OCI-LY1 (cell line): Measurements from ENCODE around the gene AGPS.

Source experiments
- H2AFZ ChIP-seq: fragments of 200-600 bp; sonication (generic), shearing (Covaris generic); 2 replicates; pipeline ENCODE4 v1.6.0; 2014; ENCODE audit warnings: antibody characterized with exemption, mild to moderate bottlenecking, low read length
- H3F3A ChIP-seq: fragments of 200-600 bp; sonication (generic), shearing (Covaris generic); 2 replicates; pipeline ENCODE4 v1.6.0; 2014; ENCODE audit warnings: mild to moderate bottlenecking, antibody characterized with exemption, low read length, moderate library complexity; ENCODE audit not compliant: insufficient read depth
- H3K27ac ChIP-seq: fragments of 200-600 bp; sonication (generic); 2 replicates; pipeline ENCODE4 v1.5.1; 2014; ENCODE audit warnings: low read length, mixed run types, mild to moderate bottlenecking, low read depth; ENCODE audit not compliant: poor library complexity, severe bottlenecking
- H3K27me3 ChIP-seq: fragments of 200-600 bp; sonication (generic); 2 replicates; pipeline ENCODE4 v1.6.0; 2014; ENCODE audit warnings: antibody characterized with exemption, mild to moderate bottlenecking, low read length, moderate library complexity; ENCODE audit not compliant: insufficient read depth
- H3K36me3 ChIP-seq: fragments of 200-600 bp; sonication (generic); 2 replicates; pipeline ENCODE4 v1.6.1; 2014; ENCODE audit warnings: mild to moderate bottlenecking, antibody characterized with exemption, low read length, moderate library complexity, mixed read lengths; ENCODE audit not compliant: insufficient read depth
- H3K4me1 ChIP-seq: fragments of 200-600 bp; sonication (generic); 2 replicates; pipeline ENCODE4 v1.5.1; 2014; ENCODE audit warnings: mild to moderate bottlenecking, low read length, moderate library complexity; ENCODE audit not compliant: insufficient read depth, severe bottlenecking
- H3K4me2 ChIP-seq: fragments of 200-600 bp; sonication (generic), shearing (Covaris generic); 2 replicates; pipeline ENCODE4 v1.6.1; 2014; ENCODE audit warnings: low read length
- H3K4me3 ChIP-seq: fragments of 200-600 bp; sonication (generic); 2 replicates; pipeline ENCODE4 v1.5.1; 2014; ENCODE audit warnings: low read length, low read depth, mild to moderate bottlenecking, mixed read lengths; ENCODE audit not compliant: poor library complexity, severe bottlenecking
- H3K79me2 ChIP-seq: fragments of 200-600 bp; shearing (Covaris generic); 2 replicates; pipeline ENCODE4 v1.6.1; 2016; ENCODE audit warnings: mixed run types, low read length, mixed read lengths; ENCODE audit not compliant: insufficient read depth
- H3K9ac ChIP-seq: fragments of 200-600 bp; sonication (generic), shearing (Covaris generic); 2 replicates; pipeline ENCODE4 v1.6.1; 2014; ENCODE audit warnings: mild to moderate bottlenecking, low read length, mixed read lengths
- H3K9me2 ChIP-seq: fragments of 200-600 bp; sonication (generic), shearing (Covaris generic); 2 replicates; pipeline ENCODE4 v1.6.1; 2014; ENCODE audit warnings: low read depth, mild to moderate bottlenecking, low read length, mixed read lengths
- H3K9me3 ChIP-seq: fragments of 200-600 bp; shearing (Covaris generic); 2 replicates; pipeline ENCODE4 v1.6.1; 2014; ENCODE audit warnings: low read length, mixed read lengths
- H4K20me1 ChIP-seq: fragments of 200-600 bp; sonication (generic), shearing (Covaris generic); 2 replicates; pipeline ENCODE4 v1.6.0; 2016; ENCODE audit warnings: mild to moderate bottlenecking, low read length; ENCODE audit not compliant: insufficient read depth
- EZH2 ChIP-seq: fragments of 200-600 bp; sonication (generic), shearing (Covaris generic); IDR thresholded peaks from 2 replicates; pipeline ENCODE4 v1.8.0; 2017; ENCODE audit warnings: borderline replicate concordance, mixed run types, mild to moderate bottlenecking, antibody characterized with exemption, low read length, moderate library complexity, mixed read lengths
- TF ChIP-seq, protein P1 (sequence below): fragments of 200-600 bp; sonication (generic), shearing (Covaris generic); IDR thresholded peaks from 2 replicates; pipeline ENCODE4 v1.5.1; 2017; ENCODE audit warnings: mild to moderate bottlenecking, antibody characterized with exemption, low read length, moderate library complexity, mixed read lengths

AGPS gene

GRCh38 chr2:177585234-177585863, 192.8 kb downstream of the AGPS start:
- no peaks in the 10 kb centered on the region for H3K27me3 ChIP-seq
- H4K20me1 ChIP-seq, result no peaks in the 10 kb centered on the region
- no peaks in the 10 kb centered on the region for H3K4me1 ChIP-seq
- no peak overlapping the region for H3K27ac ChIP-seq
- H3K9me3 ChIP-seq, result no peaks in the 10 kb centered on the region
- no peaks in the 10 kb centered on the region for H3K79me2 ChIP-seq
- no peak for TF ChIP-seq EZH2
- TF ChIP-seq, protein P1, sequence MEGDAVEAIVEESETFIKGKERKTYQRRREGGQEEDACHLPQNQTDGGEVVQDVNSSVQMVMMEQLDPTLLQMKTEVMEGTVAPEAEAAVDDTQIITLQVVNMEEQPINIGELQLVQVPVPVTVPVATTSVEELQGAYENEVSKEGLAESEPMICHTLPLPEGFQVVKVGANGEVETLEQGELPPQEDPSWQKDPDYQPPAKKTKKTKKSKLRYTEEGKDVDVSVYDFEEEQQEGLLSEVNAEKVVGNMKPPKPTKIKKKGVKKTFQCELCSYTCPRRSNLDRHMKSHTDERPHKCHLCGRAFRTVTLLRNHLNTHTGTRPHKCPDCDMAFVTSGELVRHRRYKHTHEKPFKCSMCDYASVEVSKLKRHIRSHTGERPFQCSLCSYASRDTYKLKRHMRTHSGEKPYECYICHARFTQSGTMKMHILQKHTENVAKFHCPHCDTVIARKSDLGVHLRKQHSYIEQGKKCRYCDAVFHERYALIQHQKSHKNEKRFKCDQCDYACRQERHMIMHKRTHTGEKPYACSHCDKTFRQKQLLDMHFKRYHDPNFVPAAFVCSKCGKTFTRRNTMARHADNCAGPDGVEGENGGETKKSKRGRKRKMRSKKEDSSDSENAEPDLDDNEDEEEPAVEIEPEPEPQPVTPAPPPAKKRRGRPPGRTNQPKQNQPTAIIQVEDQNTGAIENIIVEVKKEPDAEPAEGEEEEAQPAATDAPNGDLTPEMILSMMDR, result no peak
- H3K9ac ChIP-seq, result no peak overlapping the region
- no peaks in the 10 kb centered on the region for H3K9me2 ChIP-seq
- H3K36me3 ChIP-seq, result no peaks in the 10 kb centered on the region
- no peak overlapping the region for H2AFZ ChIP-seq
- H3F3A ChIP-seq, result no peaks in the 10 kb centered on the region
- H3K4me2 ChIP-seq, result no peak overlapping the region
- no peak overlapping the region for H3K4me3 ChIP-seq

GRCh38 chr2:177586154-177586553, 193.6 kb downstream of the AGPS start:
- Histone ChIP-seq H3K36me3 (no peaks in the 10 kb centered on the region), H3K27me3 (no peaks in the 10 kb centered on the region), H3K27ac (no peak overlapping the region), H3K4me2 (no peak overlapping the region), H3K9me3 (no peaks in the 10 kb centered on the region), H3K9ac (no peak overlapping the region), H3K4me1 (no peaks in the 10 kb centered on the region), H3K79me2 (no peaks in the 10 kb centered on the region), H3K4me3 (no peak overlapping the region), H4K20me1 (no peaks in the 10 kb centered on the region), H3F3A (no peaks in the 10 kb centered on the region), H3K9me2 (no peaks in the 10 kb centered on the region), H2AFZ (no peak overlapping the region)
- TF ChIP-seq, protein P1, result no peak
- TF ChIP-seq EZH2, result no peak

DNA sequence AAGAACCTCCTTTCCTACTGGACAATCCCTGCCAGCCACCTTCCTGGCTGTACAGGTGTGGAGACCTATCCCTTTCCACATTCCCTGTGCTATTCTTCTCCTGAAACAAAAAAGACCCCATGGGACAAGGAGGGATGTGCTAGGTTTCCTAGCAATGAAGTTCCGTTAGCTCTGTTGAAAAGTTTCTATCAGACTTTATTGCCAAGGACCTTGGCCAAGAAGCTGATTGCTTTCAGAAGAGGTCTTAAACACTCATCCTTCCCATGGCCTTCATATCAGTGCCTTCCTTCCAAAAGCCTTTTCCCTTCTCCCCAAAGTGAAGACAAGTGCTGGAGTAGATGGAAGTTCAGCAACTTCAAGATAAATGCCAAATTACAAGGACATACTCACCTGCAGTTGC, 194.8 kb downstream of the AGPS start:
- H3F3A ChIP-seq, result no peaks in the 10 kb centered on the region
- no peak overlapping the region for H3K4me2 ChIP-seq
- H4K20me1 ChIP-seq, result no peaks in the 10 kb centered on the region
- TF ChIP-seq EZH2, result no peak
- TF ChIP-seq, protein P1, result no peak
- no peaks in the 10 kb centered on the region for H3K9me3 ChIP-seq
- H3K4me3 ChIP-seq, result no peak overlapping the region
- H3K79me2 ChIP-seq, result no peaks in the 10 kb centered on the region
- no peaks in the 10 kb centered on the region for H3K36me3 ChIP-seq
- H3K9ac ChIP-seq, result no peak overlapping the region
- H3K4me1 ChIP-seq, result no peaks in the 10 kb centered on the region
- H3K9me2 ChIP-seq, result no peaks in the 10 kb centered on the region
- H2AFZ ChIP-seq, result no peak overlapping the region
- no peaks in the 10 kb centered on the region for H3K27me3 ChIP-seq
- no peak overlapping the region for H3K27ac ChIP-seq
